HCT116 (cell line): ENCODE data around the gene PPM1H.

ENCODE experiments used
- CBX3 ChIP-seq: IDR thresholded peaks from 2 replicates; pipeline ENCODE4 v1.6.1; 2012; ENCODE audit warnings: low read depth
- CEBPB ChIP-seq: IDR thresholded peaks from 2 replicates; pipeline ENCODE4 v1.6.1; 2012; ENCODE audit warnings: low read depth
- EZH2phosphoT487 ChIP-seq: fragments of 200-600 bp; IDR thresholded peaks from 2 replicates; pipeline ENCODE4 v1.6.1; 2018; ENCODE audit warnings: antibody characterized with exemption, borderline replicate concordance
- POLR2A ChIP-seq: IDR thresholded peaks from 2 replicates; pipeline ENCODE4 v1.7.0; 2011; ENCODE audit warnings: borderline replicate concordance; ENCODE audit not compliant: insufficient read depth, insufficient read length; ENCODE audit errors: extremely low read depth
- POLR2AphosphoS5 ChIP-seq: IDR thresholded peaks from 2 replicates; pipeline ENCODE4 v1.6.1; 2011; ENCODE audit warnings: mild to moderate bottlenecking, low read depth, low read length, moderate library complexity
- TF ChIP-seq, protein P1 (sequence below): IDR thresholded peaks from 2 replicates; pipeline ENCODE4 v1.6.1; 2012
- TF ChIP-seq, protein P2 (sequence below), 3 experiments: fragments of 200-600 bp in 1 of 3; sonication (generic) in 1 of 3; IDR thresholded peaks in 2 of 3; conservative IDR thresholded peaks in 1 of 3; 2 replicates each; pipeline ENCODE4 v1.5.1; 2012 to 2017; ENCODE audit warnings: low read depth in 2 of 3, low read length in 2 of 3, antibody characterized with exemption in 1 of 3, borderline replicate concordance in 1 of 3, control low read depth in 1 of 3, mild to moderate bottlenecking in 1 of 3, mixed read lengths in 1 of 3, mixed run types in 1 of 3, moderate library complexity in 1 of 3; ENCODE audit not compliant: insufficient read depth in 1 of 3

GRCh38 chr12:62808166-62808879 lies 126.6 kb downstream of the PPM1H start:
- no peak for TF ChIP-seq EZH2phosphoT487
- no peak for TF ChIP-seq CEBPB
- TF ChIP-seq, protein P1, sequence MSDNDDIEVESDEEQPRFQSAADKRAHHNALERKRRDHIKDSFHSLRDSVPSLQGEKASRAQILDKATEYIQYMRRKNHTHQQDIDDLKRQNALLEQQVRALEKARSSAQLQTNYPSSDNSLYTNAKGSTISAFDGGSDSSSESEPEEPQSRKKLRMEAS: no peak
- TF ChIP-seq, protein P2, sequence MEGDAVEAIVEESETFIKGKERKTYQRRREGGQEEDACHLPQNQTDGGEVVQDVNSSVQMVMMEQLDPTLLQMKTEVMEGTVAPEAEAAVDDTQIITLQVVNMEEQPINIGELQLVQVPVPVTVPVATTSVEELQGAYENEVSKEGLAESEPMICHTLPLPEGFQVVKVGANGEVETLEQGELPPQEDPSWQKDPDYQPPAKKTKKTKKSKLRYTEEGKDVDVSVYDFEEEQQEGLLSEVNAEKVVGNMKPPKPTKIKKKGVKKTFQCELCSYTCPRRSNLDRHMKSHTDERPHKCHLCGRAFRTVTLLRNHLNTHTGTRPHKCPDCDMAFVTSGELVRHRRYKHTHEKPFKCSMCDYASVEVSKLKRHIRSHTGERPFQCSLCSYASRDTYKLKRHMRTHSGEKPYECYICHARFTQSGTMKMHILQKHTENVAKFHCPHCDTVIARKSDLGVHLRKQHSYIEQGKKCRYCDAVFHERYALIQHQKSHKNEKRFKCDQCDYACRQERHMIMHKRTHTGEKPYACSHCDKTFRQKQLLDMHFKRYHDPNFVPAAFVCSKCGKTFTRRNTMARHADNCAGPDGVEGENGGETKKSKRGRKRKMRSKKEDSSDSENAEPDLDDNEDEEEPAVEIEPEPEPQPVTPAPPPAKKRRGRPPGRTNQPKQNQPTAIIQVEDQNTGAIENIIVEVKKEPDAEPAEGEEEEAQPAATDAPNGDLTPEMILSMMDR (IDR thresholded peaks at IDR 0.05 in 2 of 3, conservative IDR thresholded peaks at IDR 0.05 in 1 of 3; ENCODE audit: borderline replicate concordance in 1 of 3, insufficient read depth in 1 of 3, low read depth in 2 of 3, low read length in 2 of 3): no peak
- TF ChIP-seq POLR2A: no peak
- TF ChIP-seq CBX3: no peak
- TF ChIP-seq POLR2AphosphoS5: no peak
